Lower leg skin (tissue), 4 donors: ENCODE results near the gene TOP3B. TPM values are rescaled to one million over a fixed set of nuclear protein-coding genes. Genes with fewer than 3 reads are reported as not detected.

Source experiments
- DNase-seq, 2 donors: peaks; one replicate each; pipeline ENCODE4 v3.0.0-alpha.2; 2019; ENCODE audit warnings: low spot score in 2 of 2
- H3K4me3 ChIP-seq: fragments of 200-600 bp; sonication (generic); 2 replicates; pipeline ENCODE4 v1.5.1; 2017; ENCODE audit warnings: mild to moderate bottlenecking, low read depth; ENCODE audit not compliant: poor library complexity, severe bottlenecking
- POLR2A ChIP-seq, 2 donors: fragments of 450-650 bp; IDR thresholded peaks; one replicate each; pipeline ENCODE4 v1.6.1; 2016 to 2017; ENCODE audit warnings: antibody characterized with exemption in 2 of 2, mild to moderate bottlenecking in 1 of 2, moderate library complexity in 1 of 2
- WGBS, 2 donors: methylation state at CpG; one replicate each; pipeline ENCODE4 v1.1.5; 2018; 5-methylcytosine and 5-hydroxymethylcytosine counted together
- intact Hi-C: fragments of 100-400 bp; cut with DNase I; formaldehyde crosslinking; loops from one replicate; pipeline ENCODE4 v1.15.0; 2023; ENCODE audit warnings: low total_unique reads
- total RNA-seq, 4 donors: library from RNA; depleted of rRNA; stranded (reverse); fragments of >200 nt; gene quantifications; one replicate each; pipeline ENCODE4 v1.1.0, GENCODE V29; 2016
- TF ChIP-seq, protein P1 (sequence below), 3 donors: fragments of 450-650 bp; IDR thresholded peaks; one replicate each; pipeline ENCODE4 v1.5.1; 2016; ENCODE audit warnings: antibody characterized with exemption in 3 of 3, mild to moderate bottlenecking in 3 of 3, moderate library complexity in 2 of 3

TOP3B gene
- total RNA-seq, 4 donors from 2014 or later, result 23.6 to 53.6 (median 29.7) TPM

GRCh38 chr22:21949569-21949918, 33.0 kb downstream of the TOP3B start:
- H3K4me3 ChIP-seq, result no peak overlapping the region
- no peak for TF ChIP-seq POLR2A (IDR thresholded peaks at IDR 0.05)
- TF ChIP-seq, protein P1, sequence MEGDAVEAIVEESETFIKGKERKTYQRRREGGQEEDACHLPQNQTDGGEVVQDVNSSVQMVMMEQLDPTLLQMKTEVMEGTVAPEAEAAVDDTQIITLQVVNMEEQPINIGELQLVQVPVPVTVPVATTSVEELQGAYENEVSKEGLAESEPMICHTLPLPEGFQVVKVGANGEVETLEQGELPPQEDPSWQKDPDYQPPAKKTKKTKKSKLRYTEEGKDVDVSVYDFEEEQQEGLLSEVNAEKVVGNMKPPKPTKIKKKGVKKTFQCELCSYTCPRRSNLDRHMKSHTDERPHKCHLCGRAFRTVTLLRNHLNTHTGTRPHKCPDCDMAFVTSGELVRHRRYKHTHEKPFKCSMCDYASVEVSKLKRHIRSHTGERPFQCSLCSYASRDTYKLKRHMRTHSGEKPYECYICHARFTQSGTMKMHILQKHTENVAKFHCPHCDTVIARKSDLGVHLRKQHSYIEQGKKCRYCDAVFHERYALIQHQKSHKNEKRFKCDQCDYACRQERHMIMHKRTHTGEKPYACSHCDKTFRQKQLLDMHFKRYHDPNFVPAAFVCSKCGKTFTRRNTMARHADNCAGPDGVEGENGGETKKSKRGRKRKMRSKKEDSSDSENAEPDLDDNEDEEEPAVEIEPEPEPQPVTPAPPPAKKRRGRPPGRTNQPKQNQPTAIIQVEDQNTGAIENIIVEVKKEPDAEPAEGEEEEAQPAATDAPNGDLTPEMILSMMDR (IDR thresholded peaks at IDR 0.05), result no peak
- no peak for DNase-seq
- intact Hi-C loops, result no loop called here
- WGBS, 2 donors, result 80 to 83% methylated on average over 8 of the region's 8 CpGs

- intact Hi-C loops, result no loop called here
- H3K4me3 ChIP-seq, result no peak overlapping the region
- WGBS, 2 donors, result 72 to 78% methylated on average over 7 of the region's 7 CpGs
Measured at GRCh38 chr22:21948824-21949568, 33.6 kb downstream of the TOP3B start.

GRCh38 chr22:21948390-21948789, 34.2 kb downstream of the TOP3B start:
- intact Hi-C loops, result no loop called here
- WGBS, 2 donors, result 66 to 77% methylated on average over 8 of the region's 8 CpGs
- H3K4me3 ChIP-seq, result no peak overlapping the region
- DNase-seq, result no peak
- TF ChIP-seq, protein P1 (IDR thresholded peaks at IDR 0.05), result no peak
- TF ChIP-seq POLR2A (IDR thresholded peaks at IDR 0.05), result no peak

More at GRCh38 chr22:21948824-21949568, 33.6 kb downstream of the TOP3B start:
- TF ChIP-seq, protein P1 (IDR thresholded peaks at IDR 0.05), result no peak
- TF ChIP-seq POLR2A (IDR thresholded peaks at IDR 0.05), result no peak
- no peak for DNase-seq

DNA sequence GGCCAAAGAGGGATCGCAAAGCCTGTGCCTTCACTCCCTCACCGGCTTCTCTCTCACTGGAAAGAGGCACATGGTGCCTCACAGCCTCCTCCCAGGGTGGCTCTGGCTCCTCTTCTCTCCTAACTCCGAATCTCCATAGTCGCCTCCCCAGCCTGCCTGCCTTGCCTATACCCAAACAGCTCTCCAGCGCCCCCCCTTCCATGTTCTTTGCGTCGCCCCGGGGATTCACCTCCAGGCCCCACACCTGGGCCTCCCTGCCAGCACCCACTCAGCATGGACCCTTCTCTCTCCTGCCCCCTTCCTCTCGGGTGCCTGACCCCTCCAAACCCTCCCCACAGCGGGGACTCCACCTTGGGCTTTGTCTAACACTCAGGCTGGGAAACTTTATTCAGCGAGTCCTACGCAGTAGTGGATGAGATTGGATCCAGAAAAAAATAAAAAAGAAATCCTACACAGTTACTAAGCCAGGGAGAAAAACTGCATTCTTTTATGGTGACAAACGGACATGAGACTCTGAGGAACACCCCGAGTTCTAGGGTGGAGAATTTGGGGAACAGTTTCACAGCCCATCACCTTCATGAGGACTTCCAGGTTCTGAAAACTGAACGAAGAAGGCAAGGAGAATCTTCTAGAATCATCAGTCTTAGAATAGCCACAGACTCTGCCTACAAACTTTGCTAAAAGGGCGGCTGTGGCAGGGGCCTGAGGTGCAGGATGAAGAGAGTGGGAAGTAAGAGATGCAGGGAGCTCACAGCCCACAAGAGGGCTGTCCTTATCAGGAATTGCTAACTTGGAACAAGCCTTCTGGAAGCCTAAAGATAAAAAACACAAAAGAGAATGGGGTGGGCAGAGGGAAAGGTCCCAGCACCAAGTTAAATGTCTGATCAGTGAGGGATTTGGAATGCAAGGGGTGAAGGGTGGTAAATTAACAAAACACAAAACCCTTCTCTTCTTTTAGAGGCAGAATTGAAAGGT, 35.3 kb downstream of the TOP3B start:
- intact Hi-C loops, result no loop called here
- TF ChIP-seq, protein P1 (IDR thresholded peaks at IDR 0.05), result no peak
- TF ChIP-seq POLR2A (IDR thresholded peaks at IDR 0.05), result no peak
- no peak overlapping the region for H3K4me3 ChIP-seq
- DNase-seq, result no peak
- 42 to 45% methylated on average over 16 of the region's 16 CpGs for WGBS, 2 donors

DNA sequence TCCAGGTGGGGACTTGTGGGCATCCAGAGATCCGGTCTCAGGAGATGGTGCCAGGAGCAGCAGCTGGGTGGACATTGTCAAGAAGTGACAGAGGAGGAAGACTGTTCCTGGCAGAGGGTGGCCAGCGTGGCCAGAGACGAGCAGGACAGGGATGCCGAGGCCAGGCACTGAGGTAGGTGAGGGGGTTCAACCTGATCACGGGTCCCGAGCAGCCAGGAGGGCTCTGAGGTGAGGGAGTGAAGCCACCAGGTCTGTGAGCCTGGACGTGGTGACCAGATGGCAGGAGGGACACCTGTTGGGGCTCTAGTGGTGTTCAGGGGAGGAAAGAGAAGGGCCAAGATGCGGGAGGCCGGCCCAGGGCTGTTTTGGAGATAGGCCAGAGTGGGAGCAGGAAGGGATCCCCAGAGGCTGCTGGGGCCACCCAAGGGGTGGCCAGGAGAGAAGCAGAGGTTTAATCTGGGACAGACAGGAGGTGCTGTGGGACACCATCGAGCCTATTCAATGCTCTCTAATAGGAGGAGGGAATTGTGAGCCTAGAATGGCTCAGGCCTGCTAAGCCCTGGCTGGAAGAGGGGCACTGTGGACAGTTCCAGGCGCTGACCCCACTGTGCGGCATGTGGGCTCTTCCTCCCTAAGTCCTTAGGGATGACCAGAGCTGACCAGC, 36.2 kb downstream of the TOP3B start:
- intact Hi-C loops, result no loop called here
- no peak for DNase-seq
- WGBS, 2 donors, result 83 to 92% methylated on average over 12 of the region's 12 CpGs
- H3K4me3 ChIP-seq, result no peak overlapping the region
- TF ChIP-seq, protein P1 (IDR thresholded peaks at IDR 0.05), result no peak
- no peak for TF ChIP-seq POLR2A (IDR thresholded peaks at IDR 0.05)
